Measurements from ENCODE around the gene BTBD9. TPM values are rescaled to one million over a fixed set of nuclear protein-coding genes. Genes with fewer than 3 reads are reported as not detected.

BTBD9 gene
- total and polyA plus RNA-seq, 2 experiments from 2014 or later = 10.0 to 13.7 TPM

DNA sequence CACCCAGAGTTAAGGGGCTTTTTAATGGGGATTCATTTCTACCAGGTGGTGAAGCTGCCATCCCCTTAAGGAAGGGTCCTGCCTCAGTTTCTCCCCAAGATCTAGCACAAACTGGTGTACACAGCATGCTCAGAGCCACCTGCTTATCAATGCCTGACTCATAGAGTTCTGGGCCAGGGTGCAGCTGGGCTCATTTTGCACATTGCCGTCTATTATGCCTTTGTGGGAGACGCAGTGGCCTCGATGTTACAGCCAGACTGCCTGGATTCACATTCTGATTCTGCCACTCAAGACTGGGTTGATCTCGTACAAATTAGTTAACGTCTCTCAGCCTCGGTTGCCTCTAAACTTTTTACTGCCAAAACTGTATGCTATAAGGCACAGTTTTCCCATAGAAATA lies 454.5 kb downstream of the BTBD9 start:
- in situ Hi-C loops (cut with MboI) = no loop called here
- TF ChIP-seq EZH2phosphoT487 (IDR thresholded peaks at IDR 0.05; ENCODE audit: insufficient read depth, low read depth) = no peak
- no peak for TF ChIP-seq EZH2 (IDR thresholded peaks at IDR 0.05; ENCODE audit: insufficient read depth, poor library complexity, severe bottlenecking)

DNA sequence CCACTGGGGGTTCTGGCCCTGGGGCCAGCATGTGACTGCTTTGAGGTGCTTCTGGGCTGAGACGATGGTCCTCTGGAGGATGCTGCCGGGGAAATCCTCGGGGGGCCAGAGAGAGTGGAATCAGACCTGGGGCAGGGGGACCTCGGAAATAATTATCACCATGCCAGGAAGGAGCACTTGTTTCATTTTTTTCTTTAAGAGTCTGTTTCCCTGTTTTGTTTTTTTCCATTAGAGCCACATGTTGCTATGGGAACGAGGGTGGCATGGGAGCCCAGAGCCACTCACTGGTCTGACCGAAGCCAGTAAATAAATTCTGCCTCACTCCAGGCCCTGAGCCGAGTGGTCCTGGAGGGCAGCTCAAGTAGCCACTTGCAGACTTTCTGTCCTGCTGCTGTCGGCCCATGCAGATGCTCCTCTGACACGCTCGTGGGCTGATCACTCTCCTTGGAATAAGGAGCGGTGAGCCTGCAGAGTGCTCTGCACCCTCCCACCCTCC lies 455.1 kb downstream of the BTBD9 start:
- in situ Hi-C loops (cut with MboI) = no loop called here
- H3F3A ChIP-seq (ENCODE audit: insufficient read depth) = no peaks in the 10 kb centered on the region
- WGBS, 2 experiments (ENCODE audit: low coverage in 1 of 2, low lambda C conversion rate in 2 of 2, missing lambda C conversion rate in 2 of 2) = 90 to 95% methylated on average over 10 to 11 of the region's 11 CpGs
- H3K79me2 ChIP-seq (ENCODE audit: insufficient read depth) = no peaks in the 10 kb centered on the region
- no peaks in the 10 kb centered on the region for H3K9me3 ChIP-seq (ENCODE audit: low read depth)
- H3K4me2 ChIP-seq (ENCODE audit: unreplicated experiment) = no peak overlapping the region
- H3K27ac ChIP-seq = no peak overlapping the region
- H3K4me1 ChIP-seq (ENCODE audit: insufficient read depth) = no peaks in the 10 kb centered on the region
- DNase-seq = no peak
- no peaks in the 10 kb centered on the region for H3K36me3 ChIP-seq (ENCODE audit: low read depth)
- H3K9ac ChIP-seq = no peak overlapping the region
- no peak overlapping the region for H2AFZ ChIP-seq
- H3K9me2 ChIP-seq (ENCODE audit: insufficient read depth) = no peaks in the 10 kb centered on the region
- no peak for TF ChIP-seq EZH2 (IDR thresholded peaks at IDR 0.05; ENCODE audit: insufficient read depth, poor library complexity, severe bottlenecking)
- H3K4me3 ChIP-seq = no peak overlapping the region
- no peaks in the 10 kb centered on the region for H4K20me1 ChIP-seq (ENCODE audit: insufficient read depth)
- no peaks in the 10 kb centered on the region for H3K27me3 ChIP-seq (replicated peaks; ENCODE audit: insufficient read depth)

More for the DNA sequence above, 454.5 kb downstream of the BTBD9 start:
- no peak overlapping the region for H2AFZ ChIP-seq
- no peak for DNase-seq
- no peaks in the 10 kb centered on the region for H3K27me3 ChIP-seq (replicated peaks; ENCODE audit: insufficient read depth)
- no peak overlapping the region for H3K4me3 ChIP-seq
- H3K27ac ChIP-seq = no peak overlapping the region
- WGBS, 2 experiments (ENCODE audit: low coverage in 1 of 2, low lambda C conversion rate in 2 of 2, missing lambda C conversion rate in 2 of 2) = 95 to 97% methylated on average over 6 of the region's 6 CpGs
- no peaks in the 10 kb centered on the region for H3K36me3 ChIP-seq (ENCODE audit: low read depth)
- H4K20me1 ChIP-seq (ENCODE audit: insufficient read depth) = no peaks in the 10 kb centered on the region
- H3K79me2 ChIP-seq (ENCODE audit: insufficient read depth) = no peaks in the 10 kb centered on the region
- no peak overlapping the region for H3K9ac ChIP-seq
- H3F3A ChIP-seq (ENCODE audit: insufficient read depth) = no peaks in the 10 kb centered on the region
- no peak overlapping the region for H3K4me2 ChIP-seq (ENCODE audit: unreplicated experiment)
- H3K9me3 ChIP-seq (ENCODE audit: low read depth) = no peaks in the 10 kb centered on the region
- no peaks in the 10 kb centered on the region for H3K9me2 ChIP-seq (ENCODE audit: insufficient read depth)
- H3K4me1 ChIP-seq (ENCODE audit: insufficient read depth) = no peaks in the 10 kb centered on the region

DNA sequence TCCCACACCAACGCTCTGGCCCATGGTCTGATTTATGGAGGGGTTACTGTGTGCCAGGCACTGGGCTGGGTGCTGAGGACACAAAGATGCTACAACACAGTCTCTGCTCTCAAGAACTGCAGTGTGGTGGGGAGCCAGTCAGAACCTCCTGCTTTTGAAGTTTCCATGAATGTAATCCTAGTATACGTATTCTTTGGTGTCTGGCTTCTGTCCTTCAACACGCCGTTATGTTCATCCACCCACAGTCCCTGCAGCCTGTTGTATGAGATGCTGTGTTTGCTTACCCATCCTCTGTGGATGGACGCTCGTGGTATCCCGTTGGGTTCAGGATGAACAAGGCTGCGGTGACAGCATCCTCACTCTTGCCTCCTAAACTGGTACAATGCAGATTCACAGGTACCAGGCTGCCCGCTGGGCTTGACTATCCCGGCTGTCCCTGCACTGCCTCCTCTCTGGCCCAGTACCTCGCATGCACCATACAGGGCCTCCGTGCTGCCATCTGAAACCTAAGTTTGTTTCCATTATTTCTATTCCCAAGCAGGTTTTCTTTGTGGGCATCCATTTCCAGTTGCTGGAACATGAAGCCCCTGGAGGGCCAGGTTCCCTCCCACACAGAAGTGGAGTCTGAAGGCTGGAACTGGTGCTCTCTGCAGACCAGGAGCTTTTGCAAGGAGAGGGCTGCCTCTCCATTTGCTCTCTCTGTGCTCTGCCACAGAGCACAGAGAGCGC lies 455.7 kb downstream of the BTBD9 start:
- no peaks in the 10 kb centered on the region for H3F3A ChIP-seq (ENCODE audit: insufficient read depth)
- no peaks in the 10 kb centered on the region for H4K20me1 ChIP-seq (ENCODE audit: insufficient read depth)
- H3K4me1 ChIP-seq (ENCODE audit: insufficient read depth) = no peaks in the 10 kb centered on the region
- no peak overlapping the region for H3K4me3 ChIP-seq
- in situ Hi-C loops (cut with MboI) = no loop called here
- H2AFZ ChIP-seq = no peak overlapping the region
- no peaks in the 10 kb centered on the region for H3K9me3 ChIP-seq (ENCODE audit: low read depth)
- no peak overlapping the region for H3K9ac ChIP-seq
- WGBS, 2 experiments (ENCODE audit: low coverage in 1 of 2, low lambda C conversion rate in 2 of 2, missing lambda C conversion rate in 2 of 2) = 79 to 81% methylated on average over 13 of the region's 13 CpGs
- H3K27me3 ChIP-seq (replicated peaks; ENCODE audit: insufficient read depth) = no peaks in the 10 kb centered on the region
- DNase-seq = no peak
- no peaks in the 10 kb centered on the region for H3K36me3 ChIP-seq (ENCODE audit: low read depth)
- H3K79me2 ChIP-seq (ENCODE audit: insufficient read depth) = no peaks in the 10 kb centered on the region
- TF ChIP-seq EZH2phosphoT487 (IDR thresholded peaks at IDR 0.05; ENCODE audit: insufficient read depth, low read depth) (no peak), EZH2 (IDR thresholded peaks at IDR 0.05; ENCODE audit: insufficient read depth, poor library complexity, severe bottlenecking) (no peak)
- no peaks in the 10 kb centered on the region for H3K9me2 ChIP-seq (ENCODE audit: insufficient read depth)
- H3K4me2 ChIP-seq (ENCODE audit: unreplicated experiment) = no peak overlapping the region
- no peak overlapping the region for H3K27ac ChIP-seq

DNA sequence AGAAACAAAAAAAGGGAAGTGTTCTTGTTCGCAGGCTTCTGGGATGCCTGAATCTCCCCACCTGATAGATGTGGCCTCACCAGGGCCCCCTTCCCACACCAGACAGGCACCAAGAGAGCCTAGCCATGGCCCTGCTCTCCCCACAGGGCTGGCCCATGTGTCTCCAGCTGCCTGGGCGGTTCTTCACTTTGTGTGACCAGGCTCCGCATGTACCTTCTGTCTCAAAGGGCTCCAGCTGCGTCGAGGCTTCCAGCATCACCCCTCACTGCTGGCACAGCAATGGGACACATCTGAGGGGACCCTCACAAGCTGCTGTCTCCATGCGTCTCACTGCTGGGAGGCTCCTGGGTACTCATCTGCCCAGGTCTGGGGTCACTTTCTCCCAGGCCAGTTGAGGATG lies 457.3 kb downstream of the BTBD9 start:
- no peak overlapping the region for H3K9ac ChIP-seq
- H4K20me1 ChIP-seq (ENCODE audit: insufficient read depth) = no peaks in the 10 kb centered on the region
- H3K4me1 ChIP-seq (ENCODE audit: insufficient read depth) = no peaks in the 10 kb centered on the region
- no peak overlapping the region for H3K27ac ChIP-seq
- H3K4me3 ChIP-seq = no peak overlapping the region
- H3K79me2 ChIP-seq (ENCODE audit: insufficient read depth) = no peaks in the 10 kb centered on the region
- H2AFZ ChIP-seq = no peak overlapping the region
- TF ChIP-seq EZH2 (IDR thresholded peaks at IDR 0.05; ENCODE audit: insufficient read depth, poor library complexity, severe bottlenecking) (no peak), EZH2phosphoT487 (IDR thresholded peaks at IDR 0.05; ENCODE audit: insufficient read depth, low read depth) (no peak)
- no peak overlapping the region for H3K4me2 ChIP-seq (ENCODE audit: unreplicated experiment)
- no peaks in the 10 kb centered on the region for H3K27me3 ChIP-seq (replicated peaks; ENCODE audit: insufficient read depth)
- H3K9me3 ChIP-seq (ENCODE audit: low read depth) = no peaks in the 10 kb centered on the region
- in situ Hi-C loops (cut with MboI) = no loop called here
- WGBS, 2 experiments (ENCODE audit: low coverage in 1 of 2, low lambda C conversion rate in 2 of 2, missing lambda C conversion rate in 2 of 2) = 82 to 90% methylated on average over 6 of the region's 6 CpGs
- no peaks in the 10 kb centered on the region for H3K36me3 ChIP-seq (ENCODE audit: low read depth)
- DNase-seq = no peak
- H3K9me2 ChIP-seq (ENCODE audit: insufficient read depth) = no peaks in the 10 kb centered on the region
- no peaks in the 10 kb centered on the region for H3F3A ChIP-seq (ENCODE audit: insufficient read depth)

Data from GM23248 (cell line).